ENCODE measurements around the gene SLC35G3. TPM values are rescaled to one million over a fixed set of nuclear protein-coding genes. Genes with fewer than 3 reads are reported as not detected.
"Not testable (repeated sequence)": the region's sequence is repeated elsewhere in the genome, so short reads cannot be mapped to it uniquely, and the experiment has no call there.

Gene SLC35G3
- total RNA-seq, 1 experiment from 2014 or later, result not detected

GRCh38 chr17:35217107-35217506 is 22.9 kb upstream of the SLC35G3 start:
- no peak for DNase-seq
- no peaks in the 10 kb centered on the region for H3K36me3 ChIP-seq
- no peak overlapping the region for H3K4me3 ChIP-seq
- no peaks in the 10 kb centered on the region for H3K9me3 ChIP-seq
- peaks cover 10% of the 10 kb centered on the region; the same call in 1 of the 2 replicates for H3K27me3 ChIP-seq

- no peak for DNase-seq
- H3K9me3 ChIP-seq, result no peaks in the 10 kb centered on the region
Observed at GRCh38 chr17:35214631-35215273, 20.6 kb upstream of the SLC35G3 start.

GRCh38 chr17:35214192-35214591 is 20.0 kb upstream of the SLC35G3 start:
- H3K4me3 ChIP-seq, result no peak overlapping the region
- H3K27me3 ChIP-seq, result peaks cover 10% of the 10 kb centered on the region; the same call in 1 of the 2 replicates
- no peak for DNase-seq
- H3K9me3 ChIP-seq, result no peaks in the 10 kb centered on the region
- H3K36me3 ChIP-seq, result no peaks in the 10 kb centered on the region

More at GRCh38 chr17:35214631-35215273, 20.6 kb upstream of the SLC35G3 start:
- Histone ChIP-seq H3K27me3 (peaks cover 10% of the 10 kb centered on the region; the same call in 1 of the 2 replicates), H3K36me3 (no peaks in the 10 kb centered on the region), H3K4me3 (no peak overlapping the region)

GRCh38 chr17:35213412-35213940 is 19.3 kb upstream of the SLC35G3 start:
- Histone ChIP-seq H3K4me3 (no peak overlapping the region), H3K9me3 (no peaks in the 10 kb centered on the region), H3K36me3 (no peaks in the 10 kb centered on the region), H3K27me3 (peaks cover 10% of the 10 kb centered on the region; the same call in 1 of the 2 replicates)
- DNase-seq, result no peak

- Histone ChIP-seq H3K4me3 (no peak overlapping the region), H3K36me3 (no peaks in the 10 kb centered on the region), H3K9me3 (no peaks in the 10 kb centered on the region), H3K27me3 (peaks cover 13% of the 10 kb centered on the region; the same call in 1 of the 2 replicates)
- no peak for DNase-seq
Observed at GRCh38 chr17:35212668-35213067, 18.5 kb upstream of the SLC35G3 start.

GRCh38 chr17:35210741-35211140 is 16.5 kb upstream of the SLC35G3 start:
- H3K27me3 ChIP-seq, result peaks cover 12% of the 10 kb centered on the region; the same call in 1 of the 2 replicates

DNA sequence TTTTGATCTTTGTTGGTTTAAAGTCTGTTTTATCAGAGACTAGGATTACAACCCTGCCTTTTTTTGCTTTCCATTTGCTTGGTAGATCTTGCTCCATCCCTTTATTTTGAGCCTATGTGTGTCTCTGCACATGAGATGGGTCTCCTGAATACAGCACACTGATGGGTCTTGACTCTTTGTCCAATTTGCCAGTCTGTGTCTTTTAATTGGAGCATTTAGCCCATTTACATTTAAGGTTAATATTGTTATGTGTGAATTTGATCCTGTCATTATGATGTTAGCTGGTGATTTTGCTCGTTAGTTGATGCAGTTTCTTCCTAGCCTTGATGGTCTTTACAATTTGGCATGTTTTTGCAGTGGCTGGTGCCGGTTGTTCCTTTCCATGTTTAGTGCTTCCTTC is 8.4 kb upstream of the SLC35G3 start:
- H3K36me3 ChIP-seq, H3K27me3 ChIP-seq, H3K9me3 ChIP-seq, H3K4me3 ChIP-seq, DNase-seq: not testable (repeated sequence)

More at GRCh38 chr17:35210741-35211140, 16.5 kb upstream of the SLC35G3 start:
- Histone ChIP-seq H3K4me3 (no peak overlapping the region), H3K9me3 (no peaks in the 10 kb centered on the region), H3K36me3 (no peaks in the 10 kb centered on the region)
- no peak for DNase-seq

DNA sequence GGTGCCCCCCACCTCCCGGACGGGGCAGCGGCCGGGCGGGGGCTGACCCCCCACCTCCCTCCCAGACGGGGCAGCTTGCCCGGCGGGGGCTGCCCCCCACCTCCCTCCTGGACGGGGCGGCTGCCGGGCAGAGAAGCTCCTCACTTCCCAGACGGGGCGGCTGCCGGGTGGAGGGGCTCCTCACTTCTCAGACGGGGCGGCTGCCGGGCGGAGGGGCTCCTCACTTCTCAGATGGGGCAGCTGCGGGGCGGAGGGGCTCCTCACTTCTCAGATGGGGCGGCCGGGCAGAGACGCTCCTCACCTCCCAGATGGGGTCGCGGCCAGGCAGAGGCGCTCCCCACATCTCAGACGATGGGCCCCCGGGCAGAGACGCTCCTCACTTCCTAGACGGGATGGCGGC is 869 bp upstream of the SLC35G3 start:
- DNase-seq, result not testable (repeated sequence)

GRCh38 chr17:35192708-35193107 is 1.5 kb downstream of the SLC35G3 start:
- Histone ChIP-seq H3K36me3 (no peaks in the 10 kb centered on the region), H3K27me3 (no peaks in the 10 kb centered on the region), H3K9me3 (peaks cover 3% of the 10 kb centered on the region; the same call in 1 of the 2 replicates), H3K4me3 (no peak overlapping the region)
- no peak for DNase-seq

More for the DNA sequence above, 869 bp upstream of the SLC35G3 start:
- H3K36me3 ChIP-seq, H3K4me3 ChIP-seq, H3K27me3 ChIP-seq, H3K9me3 ChIP-seq: not testable (repeated sequence)

- DNase-seq, result no peak
- no peak overlapping the region for H3K4me3 ChIP-seq
- no peaks in the 10 kb centered on the region; the same call in 1 of the 2 replicates for H3K9me3 ChIP-seq
- H3K27me3 ChIP-seq, result no peaks in the 10 kb centered on the region
- H3K36me3 ChIP-seq, result no peaks in the 10 kb centered on the region
Observed at GRCh38 chr17:35191001-35191695, 3.0 kb downstream of the SLC35G3 start.

DNA sequence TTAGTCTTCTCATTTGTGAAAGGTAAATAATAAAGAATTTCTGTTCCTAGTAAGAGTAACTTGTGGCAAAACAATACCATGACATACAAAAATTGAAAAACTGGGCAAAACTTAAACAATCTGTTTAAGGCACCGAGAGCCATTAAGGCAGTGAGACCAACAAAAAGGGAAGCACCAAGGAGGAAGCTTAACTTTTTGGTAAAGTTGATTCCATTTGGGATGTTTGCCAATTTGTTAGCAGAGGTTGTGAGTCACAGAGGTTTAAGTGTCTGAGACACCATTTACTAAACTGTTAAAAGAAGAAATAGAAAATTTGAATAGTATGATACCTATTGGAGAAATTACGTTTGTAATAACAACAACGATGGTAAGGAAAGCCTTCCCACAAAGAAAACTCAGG is 4.9 kb downstream of the SLC35G3 start:
- DNase-seq, result no peak
- no peak overlapping the region for H3K4me3 ChIP-seq
- no peaks in the 10 kb centered on the region for H3K36me3 ChIP-seq
- H3K9me3 ChIP-seq, result no peaks in the 10 kb centered on the region; the same call in 1 of the 2 replicates
- no peaks in the 10 kb centered on the region for H3K27me3 ChIP-seq

DNA sequence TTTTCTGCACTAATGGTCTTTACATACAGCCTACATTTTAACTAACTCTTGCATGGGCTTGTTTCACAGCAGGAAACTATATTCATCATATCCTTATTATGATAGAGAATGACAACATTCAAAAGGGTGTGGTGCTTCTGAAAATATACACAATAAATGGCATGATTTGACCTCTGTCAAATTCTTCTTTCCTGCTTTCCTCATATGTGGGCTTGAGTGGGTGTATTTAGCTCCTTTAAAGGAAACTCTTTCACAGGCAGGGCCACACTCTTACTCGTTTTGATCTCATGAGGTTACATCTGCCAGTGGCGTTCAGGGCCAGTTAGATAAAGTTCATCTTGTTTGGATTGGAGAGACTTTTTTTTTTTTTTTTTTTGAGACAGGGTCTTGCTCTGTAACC is 6.1 kb downstream of the SLC35G3 start:
- Histone ChIP-seq H3K9me3 (no peaks in the 10 kb centered on the region; the same call in 1 of the 2 replicates), H3K27me3 (no peaks in the 10 kb centered on the region), H3K4me3 (no peak overlapping the region), H3K36me3 (no peaks in the 10 kb centered on the region)
- DNase-seq, result peak; percentile 10

DNA sequence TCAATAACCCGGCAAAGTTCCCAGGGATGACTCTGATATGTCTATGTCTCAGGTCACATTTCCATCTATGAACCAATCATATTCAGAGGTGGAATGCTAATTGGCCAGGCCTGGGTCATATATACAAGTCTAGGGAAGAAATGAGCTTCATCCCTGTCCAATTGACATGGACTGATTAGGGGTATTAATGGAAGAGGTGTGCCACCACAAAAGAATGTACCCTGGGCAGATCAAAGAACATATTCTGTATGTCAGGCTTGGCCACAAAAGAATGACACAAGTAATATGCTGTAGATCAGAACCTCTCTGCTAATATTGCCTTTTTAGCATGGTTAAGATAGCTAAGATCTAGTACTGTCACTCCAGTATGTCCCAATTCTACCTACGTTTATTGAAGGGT is 6.7 kb downstream of the SLC35G3 start:
- Histone ChIP-seq H3K36me3 (no peaks in the 10 kb centered on the region), H3K9me3 (no peaks in the 10 kb centered on the region; the same call in 1 of the 2 replicates), H3K4me3 (no peak overlapping the region), H3K27me3 (no peaks in the 10 kb centered on the region)
- DNase-seq, result no peak

DNA sequence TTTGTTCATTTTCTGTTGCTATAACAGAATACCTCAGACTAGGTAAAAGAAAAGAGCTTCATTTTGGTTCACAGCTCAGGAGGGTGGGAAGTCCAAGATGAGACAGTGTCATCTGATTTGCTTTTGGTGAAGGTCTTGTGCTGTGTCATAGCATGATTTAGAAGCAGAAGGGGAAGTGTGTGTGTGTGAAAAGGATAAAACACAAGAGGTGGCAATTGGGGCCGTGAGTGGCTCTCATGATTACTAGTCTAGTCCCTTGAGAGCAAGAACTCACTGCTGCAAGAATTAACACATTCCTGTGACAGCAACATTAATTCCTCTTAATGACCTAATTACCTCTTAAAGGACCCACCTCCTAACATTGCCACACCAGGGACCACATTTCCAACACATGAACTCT is 8.3 kb downstream of the SLC35G3 start:
- no peak overlapping the region for H3K4me3 ChIP-seq
- no peak for DNase-seq
- H3K9me3 ChIP-seq, result no peaks in the 10 kb centered on the region; the same call in 1 of the 2 replicates
- no peaks in the 10 kb centered on the region for H3K27me3 ChIP-seq
- H3K36me3 ChIP-seq, result no peaks in the 10 kb centered on the region

GRCh38 chr17:35184274-35184673 is 9.9 kb downstream of the SLC35G3 start:
- no peak overlapping the region for H3K4me3 ChIP-seq
- H3K9me3 ChIP-seq, result no peaks in the 10 kb centered on the region
- no peaks in the 10 kb centered on the region for H3K27me3 ChIP-seq
- H3K36me3 ChIP-seq, result no peaks in the 10 kb centered on the region
- DNase-seq, result no peak

GRCh38 chr17:35183332-35183731 is 10.9 kb downstream of the SLC35G3 start:
- Histone ChIP-seq H3K9me3 (no peaks in the 10 kb centered on the region), H3K36me3 (no peaks in the 10 kb centered on the region), H3K4me3 (no peak overlapping the region), H3K27me3 (no peaks in the 10 kb centered on the region)
- no peak for DNase-seq

- H3K27me3 ChIP-seq, H3K9me3 ChIP-seq, H3K36me3 ChIP-seq, DNase-seq, H3K4me3 ChIP-seq: not testable (repeated sequence)
Observed at GRCh38 chr17:35179379-35179778, 14.8 kb downstream of the SLC35G3 start.
